Measurements from ENCODE around the gene CCDC174. TPM values are rescaled to one million over a fixed set of nuclear protein-coding genes. Genes with fewer than 3 reads are reported as not detected.
A peak's percentile ranks its signal among the peaks of the same experiment; 100 is the strongest.

The CCDC174 gene
- polyA plus RNA-seq, 2 of the 4 experiments (the other 2 are of a cell fraction): 12.6 to 17.6 TPM

- POLR2A ChIA-PET: no interaction called here
- peak; percentile 63 to 82; a peak in 4 of 6 replicates for ATAC-seq
- 22% methylated on average over 11 of the region's 66 CpGs for WGBS (ENCODE audit: missing lambda C conversion rate)
These were observed 49.4 kb upstream of the CCDC174 start for GRCh38 chr3:14602006-14602803.

GRCh38 chr3:14602804-14603644, 48.5 kb upstream of the CCDC174 start:
- peak; percentile 52 to 60 for ATAC-seq
- WGBS (ENCODE audit: missing lambda C conversion rate): 45% methylated on average over 8 of the region's 85 CpGs
- POLR2A ChIA-PET: no interaction called here

More at GRCh38 chr3:14602006-14602803, 49.4 kb upstream of the CCDC174 start:
- H3K4me3 ChIP-seq: peak overlapping the region; percentile 57
- H3K4me2 ChIP-seq: peak overlapping the region; percentile 89
- H3K27ac ChIP-seq: peak overlapping the region; percentile 48 to 86
- H3K4me1 ChIP-seq: peaks cover 12% of the 10 kb centered on the region; the same call in 1 of the 3 replicates
- TF ChIP-seq E2F6 (IDR thresholded peaks at IDR 0.05; ENCODE audit: borderline replicate concordance, low read depth) (no peak), KDM5A (IDR thresholded peaks at IDR 0.05) (no peak), CEBPB (IDR thresholded peaks at IDR 0.05) (no peak), SMC3 (IDR thresholded peaks at IDR 0.05) (peak; percentile 54), MAFK (IDR thresholded peaks at IDR 0.05; ENCODE audit: partially characterized antibody) (no peak), CHD2 (IDR thresholded peaks at IDR 0.05; ENCODE audit: low read length, partially characterized antibody) (no peak), RNF2 (IDR thresholded peaks at IDR 0.05; ENCODE audit: borderline replicate concordance, low read depth) (peak; percentile 55; the same call in 1 of the 2 replicates), MYC (IDR thresholded peaks at IDR 0.05; ENCODE audit: borderline replicate concordance, low read length) (no peak), HOXB5 (CRISPR knock-in tag; IDR thresholded peaks at IDR 0.05) (no peak), RAD21 (conservative IDR thresholded peaks at IDR 0.05 in 1 of 2, IDR thresholded peaks at IDR 0.05 in 1 of 2) (peak; percentile 21 to 47; a peak in 3 of 5 replicates), FOXS1 (CRISPR knock-in tag; IDR thresholded peaks at IDR 0.05) (no peak), PBX3 (IDR thresholded peaks at IDR 0.05) (no peak), CTCF (IDR thresholded peaks at IDR 0.05) (peak; percentile 47)
- H3K9me3 ChIP-seq: no peaks in the 10 kb centered on the region
- peak; percentile 30 to 63 for DNase-seq (ENCODE audit: low read depth in 1 of 2, low spot score in 1 of 2)
- CTCF ChIA-PET: interaction anchor here (0.7 to 2.2 kb wide), 14 partner anchors 10 to 398 kb away, joined by 3 to 12 read pairs (median 5); no protein-coding TSS in a partner anchor
- FAIRE-seq: no peak

More at GRCh38 chr3:14602804-14603644, 48.5 kb upstream of the CCDC174 start:
- H3K9me3 ChIP-seq: no peaks in the 10 kb centered on the region
- peaks cover 12% of the 10 kb centered on the region; the same call in 1 of the 3 replicates for H3K4me1 ChIP-seq
- DNase-seq (ENCODE audit: low read depth in 1 of 2, low spot score in 1 of 2) (peak in 1 of 2 experiments; percentile 36), FAIRE-seq (no peak)
- peak overlapping the region; percentile 57 for H3K4me3 ChIP-seq
- peak overlapping the region; percentile 48 to 86 for H3K27ac ChIP-seq
- CTCF ChIA-PET: interaction anchor here (0.7 to 2.2 kb wide), 5 partner anchors 35 to 94 kb away, joined by 3 to 12 read pairs (median 4); no protein-coding TSS in a partner anchor
- peak overlapping the region; percentile 89 for H3K4me2 ChIP-seq
- TF ChIP-seq REST (IDR thresholded peaks at IDR 0.05): no peak
- no peak for TF ChIP-seq HOXB13 (CRISPR knock-in tag; IDR thresholded peaks at IDR 0.05; ENCODE audit: low read depth)
- no peak for TF ChIP-seq RFX5 (IDR thresholded peaks at IDR 0.05)

All from A549 (cell line).